ENCODE measurements around the gene COL27A1.
"Not testable (repeated sequence)": the region's sequence is repeated elsewhere in the genome, so short reads cannot be mapped to it uniquely, and the experiment has no call there.

Gene COL27A1

DNA sequence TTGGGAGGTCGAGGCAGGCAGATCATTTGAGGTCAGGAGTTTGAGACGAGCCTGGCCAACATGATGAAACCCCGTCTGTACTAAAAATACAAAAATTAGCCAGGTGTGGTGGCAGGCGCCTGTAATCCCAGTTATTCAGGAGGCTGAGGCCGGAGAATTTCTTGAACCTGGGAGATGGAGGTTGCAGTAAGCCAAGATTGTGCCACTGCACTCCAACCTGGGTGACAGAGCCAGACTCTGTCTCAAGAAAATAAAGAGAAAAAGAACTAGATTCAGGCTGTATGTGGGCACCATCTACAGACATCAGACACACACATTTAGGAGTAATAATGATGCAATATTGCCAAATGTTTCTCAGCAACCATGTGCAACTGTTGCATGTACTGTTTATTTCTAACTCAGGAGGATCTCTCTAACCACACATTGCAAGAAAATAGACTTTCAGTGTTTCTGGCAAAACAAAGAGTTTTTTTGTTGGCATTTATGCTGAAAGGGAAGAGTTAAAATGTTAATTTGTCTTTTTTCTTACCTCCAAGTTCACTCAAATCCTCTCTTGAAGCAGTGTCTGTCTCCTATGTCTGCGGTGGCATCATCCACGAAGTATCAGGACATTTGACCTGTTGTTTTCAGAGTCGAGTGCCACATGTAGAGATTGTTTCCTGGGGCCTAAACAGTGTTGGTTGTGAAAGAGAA lies 162.5 kb downstream of the COL27A1 start:
- no peak for DNase-seq (ENCODE audit: low read depth in 2 of 2, low spot score in 1 of 2)

DNA sequence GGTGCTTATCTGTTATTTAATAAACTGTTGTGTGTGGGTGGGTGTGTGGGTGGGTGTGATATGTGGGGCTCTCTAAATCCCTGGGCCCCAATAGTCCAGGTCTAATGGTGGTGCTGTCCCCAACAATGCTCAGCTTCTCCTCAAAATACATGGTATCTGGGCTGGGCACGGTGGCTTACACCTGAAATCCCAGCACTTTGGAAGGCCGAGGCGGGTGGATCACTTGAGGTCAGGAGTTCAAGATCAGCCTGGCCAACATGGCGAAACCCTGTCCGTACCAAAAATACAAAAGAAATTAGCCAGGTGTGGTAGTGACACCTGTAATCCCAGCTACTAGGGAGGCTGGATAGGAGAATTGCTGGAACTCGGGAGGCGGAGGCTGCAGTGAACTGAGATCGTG lies 163.1 kb downstream of the COL27A1 start:
- no peak for DNase-seq (ENCODE audit: low read depth in 2 of 2, low spot score in 1 of 2)

DNA sequence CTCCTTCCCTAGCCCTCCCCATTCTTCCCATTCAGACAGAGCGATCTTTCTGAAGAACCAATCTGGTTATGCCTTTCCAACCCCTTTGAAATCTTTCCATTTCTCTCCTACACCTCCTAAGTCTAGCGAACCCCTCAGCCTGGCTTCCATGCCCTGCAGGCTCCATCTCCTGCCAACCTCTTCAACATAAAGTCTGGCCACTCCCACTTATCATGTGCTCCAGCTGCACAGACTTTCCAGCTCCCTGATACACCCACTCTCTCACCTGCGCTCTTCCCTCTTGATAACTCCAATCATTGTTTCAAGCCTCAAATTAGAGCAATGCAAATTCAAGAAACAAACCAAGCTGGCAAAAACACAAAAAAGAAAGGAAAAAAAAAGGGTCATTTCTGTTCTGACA lies 163.8 kb downstream of the COL27A1 start:
- DNase-seq (ENCODE audit: low read depth in 2 of 2, low spot score in 1 of 2), result no peak

DNA sequence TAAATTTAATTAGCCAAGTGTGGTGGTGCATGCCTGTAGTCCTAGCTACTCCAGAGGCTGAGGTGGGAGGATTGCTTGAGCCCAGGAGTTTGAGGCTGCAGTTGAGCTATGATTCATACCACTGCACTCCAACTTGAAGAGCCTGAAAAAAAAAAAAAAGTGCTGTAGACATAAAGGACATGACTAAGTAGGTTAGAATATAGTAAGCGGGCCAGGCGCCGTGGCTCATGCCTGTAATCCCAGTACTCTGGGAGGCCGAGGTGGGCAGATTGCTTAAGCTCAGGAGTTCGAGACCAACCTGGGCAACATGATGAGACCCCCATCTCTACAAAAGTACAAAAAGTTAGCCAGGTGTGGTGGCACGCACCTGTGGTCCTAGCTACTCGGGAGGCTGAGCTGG lies 165.4 kb downstream of the COL27A1 start:
- DNase-seq (ENCODE audit: low read depth in 2 of 2, low spot score in 1 of 2), result not testable (repeated sequence)

DNA sequence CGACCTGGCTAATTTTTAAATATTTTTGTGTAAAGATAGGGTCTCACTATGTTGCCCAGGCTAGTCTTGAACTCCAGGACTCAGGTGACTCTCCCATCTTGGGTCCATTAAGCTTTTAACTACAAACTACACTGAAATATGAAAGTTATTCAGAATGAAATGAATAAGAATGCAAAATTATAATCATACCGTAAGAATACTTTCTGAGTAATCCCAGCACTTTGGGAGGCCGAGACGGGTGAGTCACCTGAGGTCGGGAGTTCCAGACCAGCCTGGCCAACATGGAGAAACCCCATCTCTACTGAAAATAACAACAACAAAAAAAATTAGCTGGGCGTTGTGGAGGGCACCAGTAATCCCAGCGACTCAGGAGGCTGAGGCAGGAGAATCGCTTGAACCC lies 166.4 kb downstream of the COL27A1 start:
- DNase-seq (ENCODE audit: low read depth in 2 of 2, low spot score in 1 of 2), result no peak

DNA sequence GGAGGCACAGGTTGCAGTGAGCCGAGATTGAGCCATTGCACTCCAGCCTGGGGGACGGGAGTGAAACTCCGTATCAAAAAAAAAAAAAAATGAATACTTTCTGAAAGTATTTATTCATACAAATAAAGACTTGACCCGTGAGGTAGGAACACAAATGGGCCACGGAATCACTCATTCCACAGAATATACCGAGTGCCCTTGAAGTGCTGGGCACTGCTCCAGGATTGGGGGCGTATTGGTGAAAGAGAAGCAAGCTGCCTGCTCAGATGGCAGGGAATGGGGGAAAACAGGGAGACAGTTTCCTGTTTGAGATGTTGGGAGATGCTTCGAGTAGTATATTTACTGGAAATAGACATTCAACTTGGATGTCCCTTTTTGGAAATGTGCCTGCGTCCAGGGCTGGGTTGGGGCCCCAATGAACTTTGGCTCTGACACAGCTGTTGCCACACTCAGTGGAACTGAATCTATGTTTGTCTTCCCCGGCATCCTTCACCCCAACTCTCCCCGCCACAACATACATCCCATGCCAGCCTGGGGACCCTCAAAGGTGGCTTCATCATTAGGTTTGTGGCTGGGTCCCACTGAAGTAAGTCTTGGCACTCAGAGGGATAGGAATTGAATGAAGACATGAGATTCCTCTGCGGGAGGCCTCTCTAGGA lies 167.0 kb downstream of the COL27A1 start:
- DNase-seq (ENCODE audit: low read depth in 2 of 2, low spot score in 1 of 2), result not testable (repeated sequence)

DNA sequence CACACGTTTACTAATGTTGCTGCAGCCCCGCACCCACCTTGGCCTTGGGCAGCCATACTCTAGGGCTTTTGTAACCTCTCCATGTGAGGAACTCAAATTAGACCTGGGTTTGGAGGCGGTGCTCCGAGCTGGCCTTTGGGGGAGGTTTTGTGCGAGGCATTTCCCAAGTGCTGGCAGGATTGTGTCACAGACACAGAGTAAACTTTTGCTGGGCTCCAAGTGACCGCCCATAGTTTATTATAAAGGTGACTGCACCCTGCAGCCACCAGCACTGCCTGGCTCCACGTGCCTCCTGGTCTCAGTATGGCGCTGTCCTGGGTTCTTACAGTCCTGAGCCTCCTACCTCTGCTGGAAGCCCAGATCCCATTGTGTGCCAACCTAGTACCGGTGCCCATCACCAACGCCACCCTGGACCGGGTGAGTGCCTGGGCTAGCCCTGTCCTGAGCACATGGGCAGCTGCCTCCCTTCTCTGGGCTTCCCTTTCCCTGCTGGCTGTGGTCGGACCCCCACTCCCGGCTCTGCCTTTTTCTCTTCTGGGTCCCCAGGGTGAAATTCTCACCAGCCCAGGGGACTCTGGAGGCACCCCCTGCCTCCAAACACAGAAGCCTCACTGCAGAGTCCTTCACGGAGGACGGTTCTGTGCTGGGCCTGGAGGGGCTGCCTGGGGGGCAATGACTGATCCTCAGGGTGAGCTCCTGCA lies 167.6 kb downstream of the COL27A1 start, which contains the start of gene ORM1:
Gene ORM1 (plus strand): TSS at position 268 of the 701 bp plus-strand sequence. CDS start 36 bp downstream, at position 304.
- DNase-seq (ENCODE audit: low read depth in 2 of 2, low spot score in 1 of 2), result not testable (repeated sequence)

DNA sequence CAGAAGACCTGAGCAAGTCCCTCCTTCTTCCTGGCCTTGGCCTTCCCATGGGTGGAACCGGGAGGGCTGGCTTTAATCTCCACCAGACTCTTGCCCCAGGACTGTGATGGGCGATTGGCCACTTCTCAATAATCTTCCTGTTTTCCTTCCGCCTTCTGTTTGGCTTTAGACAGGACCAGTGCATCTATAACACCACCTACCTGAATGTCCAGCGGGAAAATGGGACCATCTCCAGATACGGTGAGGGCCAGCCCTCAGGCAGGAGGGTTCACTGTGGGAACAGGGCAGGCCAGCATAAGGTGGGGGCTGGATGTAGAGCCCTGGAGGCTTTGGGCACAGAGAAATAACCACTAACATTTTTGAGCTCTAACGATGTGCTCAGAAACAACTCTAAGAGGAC lies 168.5 kb downstream of the COL27A1 start:
- not testable (repeated sequence) for DNase-seq (ENCODE audit: low read depth in 2 of 2, low spot score in 1 of 2)

DNA sequence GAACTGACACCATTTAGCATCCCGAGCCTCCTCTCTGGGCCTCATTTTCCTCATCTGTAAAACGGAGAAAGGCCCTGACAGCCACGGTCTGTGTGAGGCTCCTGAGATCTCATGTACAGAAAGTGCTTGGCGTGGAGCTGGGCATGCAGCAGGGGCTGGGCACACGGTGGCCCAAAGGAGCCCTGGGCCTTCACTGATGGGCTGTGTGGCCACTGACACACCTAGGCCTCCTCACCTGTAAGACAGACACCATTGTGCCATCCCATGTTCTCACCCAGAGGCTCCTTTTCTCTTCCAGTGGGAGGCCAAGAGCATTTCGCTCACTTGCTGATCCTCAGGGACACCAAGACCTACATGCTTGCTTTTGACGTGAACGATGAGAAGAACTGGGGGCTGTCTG lies 169.2 kb downstream of the COL27A1 start:
- DNase-seq (ENCODE audit: low read depth in 2 of 2, low spot score in 1 of 2), result no peak

DNA sequence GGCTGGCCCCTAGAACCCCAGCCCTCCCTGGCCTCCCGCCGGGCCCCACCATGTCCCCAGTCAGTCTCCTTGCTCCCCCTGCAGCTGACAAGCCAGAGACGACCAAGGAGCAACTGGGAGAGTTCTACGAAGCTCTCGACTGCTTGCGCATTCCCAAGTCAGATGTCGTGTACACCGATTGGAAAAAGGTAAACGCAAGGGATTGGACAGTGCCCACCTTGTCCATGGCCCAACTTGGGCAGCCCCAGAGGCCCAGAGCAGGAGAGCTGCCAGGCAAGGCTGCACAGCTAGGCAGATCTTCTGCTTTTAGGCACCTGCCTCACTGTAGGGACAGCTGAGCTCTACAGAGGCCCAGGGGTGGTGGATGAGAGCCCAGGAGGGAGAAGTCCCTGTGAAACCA lies 169.6 kb downstream of the COL27A1 start:
- not testable (repeated sequence) for DNase-seq (ENCODE audit: low read depth in 2 of 2, low spot score in 1 of 2)

DNA sequence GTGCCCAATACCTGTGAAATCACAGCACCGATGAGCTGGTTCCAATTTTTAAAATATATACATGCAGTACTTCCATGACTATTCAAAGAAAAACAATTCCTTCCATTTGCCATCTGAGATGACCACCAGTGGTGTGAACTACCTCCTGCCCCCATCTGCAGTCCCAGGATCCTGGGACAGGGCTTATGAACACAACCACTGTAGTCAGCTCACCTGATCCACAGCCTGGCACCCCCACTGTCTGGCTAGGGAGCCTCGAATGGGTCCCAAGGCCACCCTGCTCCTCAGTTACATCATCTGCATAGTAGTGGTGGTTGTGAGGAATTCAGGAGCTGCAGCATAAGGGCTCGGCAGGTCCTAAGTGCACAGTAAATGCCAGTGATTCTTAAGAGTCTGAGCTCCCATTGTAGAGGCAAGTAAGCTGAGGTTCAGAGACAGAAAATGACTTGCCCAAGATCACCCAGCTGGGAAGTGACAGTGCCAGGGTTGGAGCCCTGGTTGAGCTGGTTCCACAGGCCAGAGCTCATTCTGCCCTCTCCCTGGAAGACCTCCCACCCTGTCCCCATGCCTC lies 170.4 kb downstream of the COL27A1 start:
- not testable (repeated sequence) for DNase-seq (ENCODE audit: low read depth in 2 of 2, low spot score in 1 of 2)

DNA sequence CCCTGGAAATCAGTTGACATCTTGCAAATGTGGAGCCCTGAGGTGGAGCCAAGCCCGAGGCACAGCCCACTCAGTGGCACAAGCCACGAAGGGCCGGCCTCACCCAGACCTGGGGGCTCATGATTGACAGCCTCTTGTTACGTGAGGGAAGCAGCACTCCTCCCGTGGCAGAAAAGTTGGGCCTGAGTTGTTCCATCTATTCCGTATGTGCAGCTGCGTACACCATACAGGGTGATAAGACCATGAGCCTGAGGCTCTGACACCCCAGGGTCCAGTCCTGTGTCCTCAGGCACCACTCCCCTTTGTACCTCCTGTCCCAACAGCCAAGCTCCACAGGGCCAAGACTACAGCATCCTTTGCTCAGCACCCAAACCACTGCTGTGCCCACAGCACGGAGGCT lies 172.4 kb downstream of the COL27A1 start:
- DNase-seq (ENCODE audit: low read depth in 2 of 2, low spot score in 1 of 2), result no peak

DNA sequence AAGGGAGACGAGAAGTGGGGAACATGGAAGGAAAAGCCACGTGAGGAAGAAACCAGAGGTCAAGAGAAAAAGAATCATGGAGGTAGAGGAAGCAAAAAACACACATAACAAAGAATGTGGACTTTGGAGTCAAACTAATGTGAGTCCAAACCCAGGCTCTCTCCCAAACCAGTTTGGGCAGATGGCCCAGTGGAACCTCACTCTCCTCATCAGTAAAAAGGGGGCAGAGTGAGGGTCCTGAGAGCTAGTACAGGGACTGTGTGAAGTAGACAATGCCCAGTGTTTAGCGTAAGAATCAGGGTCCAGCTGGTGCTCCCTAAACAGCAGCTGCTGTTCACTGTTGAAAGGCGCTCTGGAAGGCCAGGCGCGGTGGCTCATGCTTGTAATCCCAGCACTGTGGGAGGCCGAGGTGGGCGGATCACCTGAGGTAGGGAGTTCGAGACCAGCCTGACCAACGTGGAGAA lies 173.1 kb downstream of the COL27A1 start:
- not testable (repeated sequence) for DNase-seq (ENCODE audit: low read depth in 2 of 2, low spot score in 1 of 2)

DNA sequence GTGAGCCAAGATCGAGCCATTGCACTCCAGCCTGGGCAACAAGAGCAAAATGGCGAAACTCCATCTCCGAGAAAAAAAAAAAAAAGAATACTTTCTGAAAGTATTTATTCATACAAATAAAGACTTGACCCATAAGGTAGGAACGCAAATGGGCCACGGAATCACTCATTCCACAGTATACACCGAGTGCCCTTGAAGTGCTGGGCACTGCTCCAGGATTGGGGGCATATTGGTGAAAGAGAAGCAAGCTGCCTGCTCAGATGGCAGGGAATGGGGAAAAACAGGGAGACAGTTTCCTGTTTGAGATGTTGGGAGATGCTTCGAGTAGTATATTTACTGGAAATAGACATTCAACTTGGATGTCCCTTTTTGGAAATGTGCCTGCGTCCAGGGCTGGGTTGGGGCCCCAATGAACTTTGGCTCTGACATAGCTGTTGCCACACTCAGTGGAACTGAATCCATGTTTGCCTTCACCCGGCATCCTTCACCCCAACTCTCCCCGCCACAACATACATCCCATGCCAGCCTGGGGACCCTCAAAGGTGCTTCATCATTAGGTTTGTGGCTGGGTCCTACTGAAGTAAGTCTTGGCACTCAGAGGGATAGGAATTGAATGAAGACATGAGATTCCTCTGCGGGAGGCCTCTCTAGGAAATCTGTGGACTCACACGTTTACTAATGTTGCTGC lies 173.7 kb downstream of the COL27A1 start:
- not testable (repeated sequence) for DNase-seq (ENCODE audit: low read depth in 2 of 2, low spot score in 1 of 2)

DNA sequence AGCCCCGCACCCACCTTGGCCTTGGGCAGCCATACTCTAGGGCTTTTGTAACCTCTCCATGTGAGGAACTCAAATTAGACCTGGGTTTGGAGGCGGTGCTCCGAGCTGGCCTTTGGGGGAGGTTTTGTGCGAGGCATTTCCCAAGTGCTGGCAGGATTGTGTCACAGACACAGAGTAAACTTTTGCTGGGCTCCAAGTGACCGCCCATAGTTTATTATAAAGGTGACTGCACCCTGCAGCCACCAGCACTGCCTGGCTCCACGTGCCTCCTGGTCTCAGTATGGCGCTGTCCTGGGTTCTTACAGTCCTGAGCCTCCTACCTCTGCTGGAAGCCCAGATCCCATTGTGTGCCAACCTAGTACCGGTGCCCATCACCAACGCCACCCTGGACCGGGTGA lies 174.3 kb downstream of the COL27A1 start, which contains the start of gene ORM2:
Gene ORM2 (plus strand): TSS at position 245 of the 398 bp plus-strand sequence. CDS start 36 bp downstream, at position 281.
- DNase-seq (ENCODE audit: low read depth in 2 of 2, low spot score in 1 of 2), result not testable (repeated sequence)

DNA sequence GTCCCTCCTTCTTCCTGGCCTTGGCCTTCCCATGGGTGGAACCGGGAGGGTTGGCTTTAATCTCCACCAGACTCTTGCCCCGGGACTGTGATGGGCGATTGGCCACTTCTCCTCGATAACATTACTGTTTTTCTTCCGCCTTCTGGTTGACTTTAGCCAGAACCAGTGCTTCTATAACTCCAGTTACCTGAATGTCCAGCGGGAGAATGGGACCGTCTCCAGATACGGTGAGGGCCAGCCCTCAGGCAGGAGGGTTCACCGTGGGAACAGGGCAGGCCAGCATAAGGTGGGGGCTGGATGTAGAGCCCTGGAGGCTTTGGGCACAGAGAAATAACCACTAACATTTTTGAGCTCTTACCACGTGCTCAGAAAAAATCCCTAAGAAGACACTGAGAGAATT lies 175.3 kb downstream of the COL27A1 start:
- DNase-seq (ENCODE audit: low read depth in 2 of 2, low spot score in 1 of 2), result no peak

DNA sequence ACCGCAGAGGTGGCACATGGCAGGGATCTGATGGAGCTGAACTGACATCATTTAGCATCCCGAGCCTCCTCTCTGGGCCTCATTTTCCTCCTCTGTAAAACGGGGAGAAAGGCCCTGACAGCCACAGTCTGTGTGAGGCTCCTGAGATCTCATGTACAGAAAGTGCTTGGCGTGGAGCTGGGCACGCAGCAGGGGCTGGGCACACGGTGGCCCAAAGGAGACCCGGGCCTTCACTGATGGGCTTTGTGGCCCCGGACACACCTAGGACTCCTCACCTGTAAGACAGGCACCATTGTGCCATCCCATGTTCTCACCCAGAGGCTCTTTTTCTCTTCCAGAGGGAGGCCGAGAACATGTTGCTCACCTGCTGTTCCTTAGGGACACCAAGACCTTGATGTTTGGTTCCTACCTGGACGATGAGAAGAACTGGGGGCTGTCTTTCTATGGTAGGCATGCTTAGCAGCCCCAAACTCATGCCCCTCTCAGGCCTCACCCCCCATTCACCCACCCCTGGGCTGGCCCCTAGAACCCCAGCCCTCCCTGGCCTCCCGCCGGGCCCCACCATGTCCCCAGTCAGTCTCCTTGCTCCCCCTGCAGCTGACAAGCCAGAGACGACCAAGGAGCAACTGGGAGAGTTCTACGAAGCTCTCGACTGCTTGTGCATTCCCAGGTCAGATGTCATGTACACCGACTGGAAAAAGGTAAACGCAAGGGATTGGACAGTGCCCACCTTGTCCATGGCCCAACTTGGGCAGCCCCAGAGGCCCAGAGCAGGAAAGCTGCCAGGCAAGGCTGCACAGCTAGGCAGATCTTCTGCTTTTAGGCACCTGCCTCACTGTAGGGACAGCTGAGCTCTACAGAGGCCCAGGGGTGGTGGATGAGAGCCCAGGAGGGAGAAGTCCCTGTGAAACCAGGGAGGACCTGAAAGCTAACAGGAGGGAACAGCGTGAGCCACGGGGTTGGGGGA lies 176.2 kb downstream of the COL27A1 start:
- not testable (repeated sequence) for DNase-seq (ENCODE audit: low read depth in 2 of 2, low spot score in 1 of 2)

DNA sequence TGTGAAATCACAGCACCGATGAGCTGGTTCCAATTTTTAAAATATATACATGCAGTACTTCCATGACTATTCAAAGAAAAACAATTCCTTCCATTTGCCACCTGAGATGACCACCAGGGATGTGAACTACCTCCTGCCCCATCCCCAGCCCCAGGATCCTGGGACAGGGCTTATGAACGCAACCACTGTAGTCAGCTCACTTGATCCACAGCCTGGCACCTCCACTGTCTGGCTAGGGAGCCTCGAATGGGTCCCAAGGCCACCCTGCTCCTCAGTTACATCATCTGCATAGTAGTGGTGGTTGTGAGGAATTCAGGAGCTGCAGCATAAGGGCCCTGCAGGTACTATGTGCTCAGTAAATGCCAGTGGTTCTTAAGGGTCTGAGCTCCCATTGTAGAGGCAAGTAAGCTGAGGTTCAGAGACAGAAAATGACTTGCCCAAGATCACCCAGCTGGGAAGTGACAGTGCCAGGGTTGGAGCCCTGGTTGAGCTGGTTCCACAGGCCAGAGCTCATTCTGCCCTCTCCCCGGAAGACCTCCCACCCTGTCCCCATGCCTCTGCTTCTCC lies 177.2 kb downstream of the COL27A1 start:
- not testable (repeated sequence) for DNase-seq (ENCODE audit: low read depth in 2 of 2, low spot score in 1 of 2)

DNA sequence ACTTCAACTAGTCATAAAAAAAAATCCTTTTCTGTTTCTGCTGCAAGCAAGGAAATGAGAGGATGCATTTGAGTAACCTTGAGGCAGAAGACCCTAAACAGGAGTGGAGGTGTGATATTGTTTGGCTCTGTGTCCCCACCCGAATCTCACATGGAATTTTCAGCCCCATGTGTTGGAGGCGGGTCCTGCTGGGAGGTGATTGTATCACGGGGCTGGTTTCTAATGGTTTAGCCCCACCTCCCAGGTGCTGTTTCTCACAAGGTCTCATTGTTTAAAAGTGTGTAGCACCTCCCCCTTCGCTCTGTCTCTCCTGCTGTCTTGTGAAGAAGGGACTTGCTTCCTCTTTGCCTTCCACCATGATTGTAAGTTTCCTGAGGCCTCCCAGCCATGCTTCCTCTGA lies 178.4 kb downstream of the COL27A1 start:
- not testable (repeated sequence) for DNase-seq (ENCODE audit: low read depth in 2 of 2, low spot score in 1 of 2)
